K562 (cell line): ENCODE measurements around the gene MICAL2. TPM values are rescaled to one million over a fixed set of nuclear protein-coding genes. Genes with fewer than 3 reads are reported as not detected.

Experiments
- AFF4 ChIP-seq: sonication (generic); formaldehyde crosslinking; IDR thresholded peaks from 2 replicates; pipeline ENCODE4 v1.8.0; 2023; ENCODE audit warnings: mild to moderate bottlenecking, missing genetic modification reagents
- HIVEP1 ChIP-seq: fragments of 250-450 bp; sonication (Bioruptor Pico); IDR thresholded peaks from 2 replicates; pipeline ENCODE4 v1.4.0; 2020; ENCODE audit warnings: mild to moderate bottlenecking
- HMGXB4 ChIP-seq: sonication (generic); formaldehyde crosslinking; IDR thresholded peaks from 2 replicates; pipeline ENCODE4 v1.8.1; 2023; ENCODE audit warnings: mild to moderate bottlenecking, missing genetic modification reagents
- MEF2A ChIP-seq: IDR thresholded peaks from 2 replicates; pipeline ENCODE4 v1.6.1; 2011; ENCODE audit warnings: low read depth, mild to moderate bottlenecking, low read length, moderate library complexity; ENCODE audit not compliant: control insufficient read depth
- MLLT1 ChIP-seq, 2 experiments: fragments of 450-650 bp; IDR thresholded peaks; 2 replicates each; pipeline ENCODE4 v1.6.1; 2016
- MTF1 ChIP-seq: fragments of 250-450 bp; sonication (Bioruptor Pico); IDR thresholded peaks from 2 replicates; pipeline ENCODE4 v1.9.0; 2021; ENCODE audit warnings: moderate library complexity, mild to moderate bottlenecking, inconsistent platforms, borderline replicate concordance
- MYBL2 ChIP-seq, 2 experiments: fragments of 450-650 bp in 1 of 2; sonication (generic) in 1 of 2; formaldehyde crosslinking in 1 of 2; IDR thresholded peaks; 2 replicates each; pipeline versions ENCODE4 v1.6.1 to v1.8.1; 2017 to 2022; ENCODE audit warnings: borderline replicate concordance in 1 of 2, inconsistent platforms in 1 of 2, low read depth in 1 of 2, mild to moderate bottlenecking in 1 of 2, missing genetic modification reagents in 1 of 2, moderate library complexity in 1 of 2
- RERE ChIP-seq: sonication (generic); formaldehyde crosslinking; IDR thresholded peaks from 2 replicates; pipeline ENCODE4 v1.8.0; 2023; ENCODE audit warnings: missing genetic modification reagents, mild to moderate bottlenecking, borderline replicate concordance
- SMARCA4 ChIP-seq: fragments of 450-650 bp; IDR thresholded peaks from 2 replicates; pipeline ENCODE4 v1.6.1; 2016
- SRSF3 ChIP-seq: fragments of 200-400 bp; formaldehyde crosslinking; IDR thresholded peaks from 2 replicates; pipeline ENCODE4 v1.6.1; 2016; ENCODE audit warnings: mild to moderate bottlenecking, low read length, moderate library complexity; ENCODE audit not compliant: insufficient read depth
- TEAD4 ChIP-seq, 2 experiments: sonication (generic) in 1 of 2; formaldehyde crosslinking in 1 of 2; IDR thresholded peaks; 2 replicates each; pipeline versions ENCODE4 v1.6.1 to v1.8.0; 2012 to 2022; ENCODE audit warnings: borderline replicate concordance in 1 of 2, inconsistent platforms in 1 of 2, low read length in 1 of 2, mild to moderate bottlenecking in 1 of 2, missing genetic modification reagents in 1 of 2
- ZNF133 ChIP-seq: fragments of 250-450 bp; sonication (Bioruptor Pico); IDR thresholded peaks from 2 replicates; pipeline ENCODE4 v1.4.0; 2020; ENCODE audit warnings: mild to moderate bottlenecking
- ZNF384 ChIP-seq: IDR thresholded peaks from 2 replicates; pipeline ENCODE4 v1.6.1; 2012; ENCODE audit warnings: low read depth, low read length, improper control_type of control experiment
- polyA plus RNA-seq, 8 experiments: library from polyadenylated mRNA; depleted of rRNA in 4 of 8; stranded (reverse) in 5 of 8; unstranded in 3 of 8; fragments of >200 nt; fragmentation: Nextera tagmentation in 2 of 8; fragmentation: Illumina TruSeq in 1 of 8; extraction: Ambion mirVana in 2 of 8; extraction: Trizol in 1 of 8; gene quantifications; 2 replicates each; pipeline versions ENCODE4 v1.2.1 to v1.2.3, GENCODE V29; 2011 to 2014; ENCODE audit warnings: inconsistent platforms in 1 of 8, missing spikeins in 1 of 8
- total RNA-seq, 7 experiments: library from RNA; depleted of rRNA in 6 of 7; stranded (reverse); fragments of >200 nt in 6 of 7; fragmentation: Illumina TruSeq in 2 of 7; extraction: Trizol in 2 of 7; gene quantifications; 2 replicates each; pipeline versions ENCODE4 v1.2.1 to v1.2.3, GENCODE V29; 2011 to 2021; ENCODE audit warnings: low replicate concordance in 1 of 7

The MICAL2 gene
- total and polyA plus RNA-seq, 9 of the 15 experiments (the other 6 are each of a cell fraction or from before 2014, with no cell fraction given), result 4.7 to 64.2 (median 33.6) TPM

GRCh38 chr11:12199231-12199948, 89.0 kb downstream of the MICAL2 start (continued):
- TF ChIP-seq RERE (no peak), AFF4 (CRISPR knock-in tag) (no peak), SMARCA4 (no peak), MLLT1 (IDR thresholded peaks at IDR 0.05) (no peak), HMGXB4 (CRISPR knock-in tag) (no peak), ZNF133 (CRISPR knock-in tag) (no peak), ZNF384 (no peak), TEAD4 (IDR thresholded peaks at IDR 0.05; ENCODE audit: low read length) (peak; percentile 36; the same call in 1 of the 2 replicates), TEAD4 (CRISPR knock-in tag; IDR thresholded peaks at IDR 0.05; ENCODE audit: borderline replicate concordance) (no peak), MYBL2 (IDR thresholded peaks at IDR 0.05; ENCODE audit: low read depth) (no peak), MYBL2 (CRISPR knock-in tag; IDR thresholded peaks at IDR 0.05; ENCODE audit: borderline replicate concordance) (no peak), HIVEP1 (CRISPR knock-in tag) (no peak), MEF2A (no peak), SRSF3 (no peak), MTF1 (no peak)
